Osteocyte (in vitro differentiated cells): Measurements from ENCODE around the gene RYR3. TPM values are rescaled to one million over a fixed set of nuclear protein-coding genes. Genes with fewer than 3 reads are reported as not detected.

Source experiments
- DNase-seq: peaks from one replicate; pipeline ENCODE4 v3.0.0; 2021; ENCODE audit warnings: mixed read lengths; ENCODE audit not compliant: unreplicated experiment; ENCODE audit errors: extremely low spot score
- H3K27ac Mint-ChIP-seq: one replicate; pipeline ENCODE4 v1.8.0; 2021; ENCODE audit warnings: mild to moderate bottlenecking, mixed read lengths; ENCODE audit not compliant: unreplicated experiment
- H3K27me3 Mint-ChIP-seq: one replicate; pipeline ENCODE4 v1.8.0; 2021; ENCODE audit warnings: mixed read lengths; ENCODE audit not compliant: unreplicated experiment
- H3K36me3 Mint-ChIP-seq: one replicate; pipeline ENCODE4 v1.8.0; 2021; ENCODE audit warnings: mixed read lengths; ENCODE audit not compliant: unreplicated experiment
- H3K4me1 Mint-ChIP-seq: one replicate; pipeline ENCODE4 v1.8.0; 2021; ENCODE audit warnings: mixed read lengths; ENCODE audit not compliant: unreplicated experiment
- H3K4me3 Mint-ChIP-seq: one replicate; pipeline ENCODE4 v1.8.0; 2021; ENCODE audit warnings: mild to moderate bottlenecking, moderate library complexity, mixed read lengths; ENCODE audit not compliant: unreplicated experiment
- H3K9me3 Mint-ChIP-seq: one replicate; pipeline ENCODE4 v1.8.0; 2021; ENCODE audit warnings: mixed read lengths; ENCODE audit not compliant: unreplicated experiment
- CTCF ChIP-seq: fragments of 200-600 bp; sonication (generic); IDR thresholded peaks from 2 replicates; pipeline ENCODE4 v1.5.0; 2021; ENCODE audit warnings: antibody characterized with exemption, mild to moderate bottlenecking, moderate library complexity
- long read RNA-seq: library from polyadenylated mRNA; unstranded; transcript quantifications from one replicate; pipeline ENCODE4 v2.0.0, GENCODE V29; 2021
- total RNA-seq: library from RNA; stranded (reverse); gene quantifications from 2 replicates; pipeline ENCODE4 v1.2.1, GENCODE V29; 2021

The RYR3 gene
- not detected in 2 replicates for total RNA-seq
- long read RNA-seq, partial matches to known transcripts = 0 of 2 reads
- long read RNA-seq, other reads (novel, unspliced or antisense) = 2 of 2 reads

GRCh38 chr15:33310481-33311311, at the start of gene RYR3:
TSS of gene RYR3 (plus strand) at chr15:33310967. CDS start at chr15:33311046, 79 bp downstream.
- Mint-ChIP-seq H3K36me3 (no peaks in the 10 kb centered on the region), H3K4me1 (peaks cover 2% of the 10 kb centered on the region), H3K27me3 (peaks cover 72% of the 10 kb centered on the region), H3K4me3 (peak within 1 kb of the TSS; percentile 68), H3K9me3 (no peaks in the 10 kb centered on the region), H3K27ac (no peak within 1 kb of the TSS)
- TF ChIP-seq CTCF = no peak
- no peak for DNase-seq

- H3K36me3 Mint-ChIP-seq = no peaks in the 10 kb centered on the region
- H3K27me3 Mint-ChIP-seq = peaks cover 13% of the 10 kb centered on the region
- no peak overlapping the region for H3K4me3 Mint-ChIP-seq
- TF ChIP-seq CTCF = no peak
- no peak for DNase-seq
- no peaks in the 10 kb centered on the region for H3K9me3 Mint-ChIP-seq
- H3K4me1 Mint-ChIP-seq = no peaks in the 10 kb centered on the region
- no peak overlapping the region for H3K27ac Mint-ChIP-seq
Measured at GRCh38 chr15:33262306-33262705, 48.5 kb upstream of the RYR3 start.

- Mint-ChIP-seq H3K27ac (no peak overlapping the region), H3K4me3 (no peak overlapping the region), H3K9me3 (peaks cover 19% of the 10 kb centered on the region), H3K36me3 (peaks cover 7% of the 10 kb centered on the region), H3K27me3 (no peaks in the 10 kb centered on the region), H3K4me1 (peaks cover 30% of the 10 kb centered on the region)
- TF ChIP-seq CTCF = no peak
- DNase-seq = no peak
Measured at GRCh38 chr15:33277689-33278088, 33.1 kb upstream of the RYR3 start.

GRCh38 chr15:33278816-33279612, 31.8 kb upstream of the RYR3 start:
- H3K9me3 Mint-ChIP-seq = peaks cover 8% of the 10 kb centered on the region
- H3K27me3 Mint-ChIP-seq = no peaks in the 10 kb centered on the region
- no peak for TF ChIP-seq CTCF
- H3K4me1 Mint-ChIP-seq = peaks cover 30% of the 10 kb centered on the region
- H3K36me3 Mint-ChIP-seq = peaks cover 6% of the 10 kb centered on the region
- H3K4me3 Mint-ChIP-seq = no peak overlapping the region
- H3K27ac Mint-ChIP-seq = peak overlapping the region; percentile 83
- DNase-seq = no peak
